GM19025 (cell line): Measurements from ENCODE around the gene STT3B.

ENCODE experiments used
- ATAC-seq: cut with Tn5 transposase; IDR thresholded peaks from one replicate; pipeline ENCODE4 v1.9.1; 2021; ENCODE audit warnings: mild to moderate bottlenecking, low read depth, moderate library complexity; ENCODE audit not compliant: unreplicated experiment

The STT3B gene

GRCh38 chr3:31680072-31680870 lies 147.5 kb downstream of the STT3B start:
- ATAC-seq = no peak
